OCI-LY1 (cell line): ENCODE data around the gene RSPH6A.

Experiments
- CTCF ChIP-seq: fragments of 200-600 bp; sonication (generic), shearing (Covaris generic); IDR thresholded peaks from 2 replicates; pipeline ENCODE4 v1.5.1; 2017; ENCODE audit warnings: mild to moderate bottlenecking, antibody characterized with exemption, low read length, moderate library complexity, mixed read lengths
- EZH2 ChIP-seq: fragments of 200-600 bp; sonication (generic), shearing (Covaris generic); IDR thresholded peaks from 2 replicates; pipeline ENCODE4 v1.8.0; 2017; ENCODE audit warnings: borderline replicate concordance, mixed run types, mild to moderate bottlenecking, antibody characterized with exemption, low read length, moderate library complexity, mixed read lengths

GRCh38 chr19:45786533-45786894 is 28.6 kb downstream of the RSPH6A start:
- TF ChIP-seq CTCF (no peak), EZH2 (no peak)
